ENCODE results near the gene SERINC4.

- TF ChIP-seq CTCF (IDR thresholded peaks at IDR 0.05): no peak
- TF ChIP-seq POLR2A (IDR thresholded peaks at IDR 0.05): no peak
- no peak for TF ChIP-seq POLR2AphosphoS5 (IDR thresholded peaks at IDR 0.05)
- no peak for TF ChIP-seq EP300 (IDR thresholded peaks at IDR 0.05)
Measured at GRCh38 chr15:43828061-43828657, 28.1 kb upstream of the SERINC4 start.
